Measurements from ENCODE around the gene LRRC10B.

Gene LRRC10B

GRCh38 chr11:61556621-61557020, 48.1 kb downstream of the LRRC10B start:
- TF ChIP-seq FOXP2 (optimal IDR thresholded peaks at IDR 0.05; ENCODE audit: borderline replicate concordance, extremely low read depth, extremely low read length, insufficient read depth): no peak
- TF ChIP-seq SIN3A (IDR thresholded peaks at IDR 0.05; ENCODE audit: borderline replicate concordance, insufficient read depth, low read length): no peak
- TF ChIP-seq TAF1 (IDR thresholded peaks at IDR 0.05; ENCODE audit: borderline replicate concordance, insufficient read depth, low read length): no peak
- TF ChIP-seq REST (IDR thresholded peaks at IDR 0.05; ENCODE audit: insufficient read depth in 1 of 2, low read depth in 2 of 2, low read length in 2 of 2): no peak
- no peak for TF ChIP-seq POLR2AphosphoS5 (IDR thresholded peaks at IDR 0.05; ENCODE audit: low read depth, low read length)
